ENCODE measurements around the gene COMP.

DNA sequence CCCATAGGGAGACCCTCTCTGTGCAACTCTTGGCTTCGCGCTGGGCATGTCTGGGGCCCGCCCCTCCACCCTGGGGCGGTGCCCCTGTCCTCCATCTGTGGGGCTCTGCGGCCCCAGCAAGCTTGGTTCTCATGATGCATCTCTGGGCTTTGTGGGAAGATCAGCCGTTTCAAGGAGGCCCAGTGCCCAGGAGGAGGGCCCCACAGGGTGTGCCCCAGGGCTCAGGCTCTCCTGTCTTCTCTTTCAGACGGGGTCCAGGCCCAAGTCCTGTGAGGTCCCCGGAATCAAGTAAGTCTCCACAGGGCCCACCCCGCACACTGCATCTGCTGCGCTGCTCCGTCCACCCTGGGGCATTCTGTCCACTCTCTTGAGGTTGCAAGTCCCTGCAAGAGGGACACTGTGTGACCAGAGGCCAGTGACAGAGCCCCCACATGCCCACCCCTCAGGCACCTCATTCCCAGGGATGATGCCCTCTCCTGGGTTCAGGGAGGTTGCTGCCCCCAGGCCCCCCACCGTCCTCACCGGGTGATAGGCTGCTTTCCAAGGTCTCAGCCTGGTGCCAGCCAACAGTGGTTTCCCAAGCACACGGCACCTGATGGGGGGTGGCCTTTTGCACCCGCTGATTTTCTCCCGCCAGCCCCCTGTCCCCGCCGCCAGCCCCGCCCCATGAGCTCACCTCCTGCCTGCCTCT lies 31.7 kb downstream of the COMP start:
- TF ChIP-seq, protein P1, sequence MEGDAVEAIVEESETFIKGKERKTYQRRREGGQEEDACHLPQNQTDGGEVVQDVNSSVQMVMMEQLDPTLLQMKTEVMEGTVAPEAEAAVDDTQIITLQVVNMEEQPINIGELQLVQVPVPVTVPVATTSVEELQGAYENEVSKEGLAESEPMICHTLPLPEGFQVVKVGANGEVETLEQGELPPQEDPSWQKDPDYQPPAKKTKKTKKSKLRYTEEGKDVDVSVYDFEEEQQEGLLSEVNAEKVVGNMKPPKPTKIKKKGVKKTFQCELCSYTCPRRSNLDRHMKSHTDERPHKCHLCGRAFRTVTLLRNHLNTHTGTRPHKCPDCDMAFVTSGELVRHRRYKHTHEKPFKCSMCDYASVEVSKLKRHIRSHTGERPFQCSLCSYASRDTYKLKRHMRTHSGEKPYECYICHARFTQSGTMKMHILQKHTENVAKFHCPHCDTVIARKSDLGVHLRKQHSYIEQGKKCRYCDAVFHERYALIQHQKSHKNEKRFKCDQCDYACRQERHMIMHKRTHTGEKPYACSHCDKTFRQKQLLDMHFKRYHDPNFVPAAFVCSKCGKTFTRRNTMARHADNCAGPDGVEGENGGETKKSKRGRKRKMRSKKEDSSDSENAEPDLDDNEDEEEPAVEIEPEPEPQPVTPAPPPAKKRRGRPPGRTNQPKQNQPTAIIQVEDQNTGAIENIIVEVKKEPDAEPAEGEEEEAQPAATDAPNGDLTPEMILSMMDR (IDR thresholded peaks at IDR 0.05; ENCODE audit: low read depth, low read length, poor library complexity, severe bottlenecking), result no peak
- no peak for TF ChIP-seq EZH2phosphoT487 (IDR thresholded peaks at IDR 0.05; ENCODE audit: borderline replicate concordance, low read length)
